Activated B cell treated with CpG ODN at 0.5 μM for 24 hours (primary cell): ENCODE data around the gene TAOK3. TPM values are rescaled to one million over a fixed set of nuclear protein-coding genes. Genes with fewer than 3 reads are reported as not detected.

Experiments used
- ATAC-seq: fragments of 200-7000 bp; cut with Tn5 transposase; one replicate; pipeline ENCODE4 v1.10.0; 2021; ENCODE audit warnings: low read depth, mild to moderate bottlenecking, moderate library complexity
- CTCF ChIA-PET: fragments of 350-600 bp; sonication (Branson Sonifier 250); formaldehyde crosslinking; loops from one replicate; lab custom pipeline; 2021; ENCODE audit warnings: antibody characterized with exemption; lab: Charles Lee
- POLR2A ChIA-PET: fragments of 350-600 bp; sonication (Branson Sonifier 250); formaldehyde crosslinking; loops from one replicate; lab custom pipeline; 2021; ENCODE audit warnings: antibody characterized with exemption; lab: Charles Lee
- DNase-seq: peaks from one replicate; pipeline ENCODE4 v3.0.0; 2022
- H3K27ac Mint-ChIP-seq: one replicate; pipeline ENCODE4 v1.8.0; 2020; ENCODE audit warnings: mixed read lengths
- H3K27me3 Mint-ChIP-seq: one replicate; pipeline ENCODE4 v1.8.0; 2021; ENCODE audit warnings: mixed read lengths
- H3K36me3 Mint-ChIP-seq: one replicate; pipeline ENCODE4 v1.8.0; 2021; ENCODE audit warnings: low read depth, mixed read lengths
- H3K4me1 Mint-ChIP-seq: one replicate; pipeline ENCODE4 v1.8.0; 2021; ENCODE audit warnings: mixed read lengths
- H3K4me3 Mint-ChIP-seq: one replicate; pipeline ENCODE4 v1.8.0; 2020; ENCODE audit warnings: mild to moderate bottlenecking, mixed read lengths
- H3K9me3 Mint-ChIP-seq: one replicate; pipeline ENCODE4 v1.8.0; 2020; ENCODE audit warnings: mixed read lengths
- CTCF ChIP-seq: fragments of 200-600 bp; IDR thresholded peaks from one replicate; pipeline ENCODE4 v1.8.0; 2022; ENCODE audit warnings: antibody characterized with exemption, mild to moderate bottlenecking
- intact Hi-C: fragments of 100-400 bp; cut with micrococcal nuclease; formaldehyde crosslinking; loops from one replicate; pipeline ENCODE4 v1.15.1; 2024
- total RNA-seq: library from RNA; stranded (reverse); gene quantifications from 2 replicates; pipeline ENCODE4 v1.2.3, GENCODE V29; 2022

Gene TAOK3
- total RNA-seq, 1 donor from 2014 or later, result 86.9 TPM

- ATAC-seq (peak; percentile 92), DNase-seq (peak; percentile 24)
- Mint-ChIP-seq H3K4me1 (peaks cover 55% of the 10 kb centered on the region), H3K36me3 (peaks cover 7% of the 10 kb centered on the region), H3K9me3 (no peaks in the 10 kb centered on the region), H3K27ac (peak overlapping the region; percentile 91), H3K4me3 (peak overlapping the region; percentile 73), H3K27me3 (no peaks in the 10 kb centered on the region)
- no peak for TF ChIP-seq CTCF
- ChIA-PET POLR2A (interaction anchor here (0.9 to 4.2 kb wide), 6 partner anchors 11 to 473 kb away, joined by 3 to 42 read pairs (median 5); partner anchors contain the start of genes SUDS3 and TAOK3), CTCF (interaction anchor here (1.7 to 3.4 kb wide), 2 partner anchors 10 to 29 kb away, joined by 4 to 13 read pairs; partner anchors contain the start of gene SUDS3)
- intact Hi-C loops, result loop anchor here (1.0 to 2.0 kb wide), 2 partner anchors 10 to 16 kb away; no protein-coding TSS in a partner anchor
These were observed 25.8 kb downstream of the TAOK3 start for GRCh38 chr12:118346895-118347294.

GRCh38 chr12:118345355-118345754 lies 27.4 kb downstream of the TAOK3 start:
- intact Hi-C loops, result no loop called here

GRCh38 chr12:118344829-118345228 lies 27.9 kb downstream of the TAOK3 start:
- no peak for ATAC-seq
- Mint-ChIP-seq H3K36me3 (peaks cover 6% of the 10 kb centered on the region), H3K4me3 (no peak overlapping the region), H3K27ac (peak overlapping the region; percentile 54), H3K9me3 (no peaks in the 10 kb centered on the region), H3K4me1 (peaks cover 52% of the 10 kb centered on the region), H3K27me3 (no peaks in the 10 kb centered on the region)
- CTCF ChIA-PET, result interaction anchor here (3.4 kb wide), 1 partner anchor 31 kb away, joined by 13 read pairs; the partner anchor contains the start of gene SUDS3
- intact Hi-C loops, result no loop called here
- DNase-seq, result no peak
- no peak for TF ChIP-seq CTCF
- POLR2A ChIA-PET, result interaction anchor here (0.5 to 4.2 kb wide), 3 partner anchors 10 to 130 kb away, joined by 3 to 42 read pairs (median 5); no protein-coding TSS in a partner anchor

More at GRCh38 chr12:118345355-118345754, 27.4 kb downstream of the TAOK3 start:
- ChIA-PET CTCF (interaction anchor here (0.9 to 3.4 kb wide), 2 partner anchors 9 to 31 kb away, joined by 3 to 13 read pairs; partner anchors contain the start of gene SUDS3), POLR2A (interaction anchor here (0.5 to 4.2 kb wide), 3 partner anchors 10 to 131 kb away, joined by 3 to 42 read pairs (median 5); no protein-coding TSS in a partner anchor)
- ATAC-seq (no peak), DNase-seq (no peak)
- H3K36me3 Mint-ChIP-seq, result peaks cover 7% of the 10 kb centered on the region
- TF ChIP-seq CTCF, result no peak
- no peaks in the 10 kb centered on the region for H3K9me3 Mint-ChIP-seq
- peaks cover 52% of the 10 kb centered on the region for H3K4me1 Mint-ChIP-seq
- H3K27ac Mint-ChIP-seq, result peak overlapping the region; percentile 6
- no peak overlapping the region for H3K4me3 Mint-ChIP-seq
- no peaks in the 10 kb centered on the region for H3K27me3 Mint-ChIP-seq

GRCh38 chr12:118342090-118342489 lies 30.6 kb downstream of the TAOK3 start:
- DNase-seq (no peak), ATAC-seq (no peak)
- intact Hi-C loops, result no loop called here
- Mint-ChIP-seq H3K36me3 (peaks cover 12% of the 10 kb centered on the region), H3K4me3 (no peak overlapping the region), H3K4me1 (peaks cover 53% of the 10 kb centered on the region), H3K9me3 (no peaks in the 10 kb centered on the region), H3K27ac (no peak overlapping the region), H3K27me3 (no peaks in the 10 kb centered on the region)
- ChIA-PET CTCF (interaction anchor here (0.9 kb wide), 1 partner anchor 13 kb away, joined by 3 read pairs; no protein-coding TSS in a partner anchor), POLR2A (interaction anchor here (1.0 to 1.5 kb wide), 2 partner anchors 10 to 17 kb away, joined by 3 to 5 read pairs; no protein-coding TSS in a partner anchor)
- no peak for TF ChIP-seq CTCF

- H3K36me3 Mint-ChIP-seq, result peaks cover 33% of the 10 kb centered on the region
- peaks cover 35% of the 10 kb centered on the region for H3K4me1 Mint-ChIP-seq
- TF ChIP-seq CTCF, result no peak
- POLR2A ChIA-PET, result no interaction called here
- intact Hi-C loops, result no loop called here
- no peak overlapping the region for H3K4me3 Mint-ChIP-seq
- H3K9me3 Mint-ChIP-seq, result no peaks in the 10 kb centered on the region
- ATAC-seq (no peak), DNase-seq (no peak)
- no peak overlapping the region for H3K27ac Mint-ChIP-seq
- CTCF ChIA-PET, result no interaction called here
- no peaks in the 10 kb centered on the region for H3K27me3 Mint-ChIP-seq
These were observed 35.4 kb downstream of the TAOK3 start for GRCh38 chr12:118337194-118337838.
